ENCODE results near the gene NKTR. TPM values are rescaled to one million over a fixed set of nuclear protein-coding genes. Genes with fewer than 3 reads are reported as not detected.
A peak's percentile ranks its signal among the peaks of the same experiment; 100 is the strongest.

The NKTR gene
- total and polyA plus RNA-seq, 9 of the 15 experiments (the other 6 are each of a cell fraction or from before 2014, with no cell fraction given), result 19.7 to 123 (median 92.6) TPM

GRCh38 chr3:42665050-42665878, 64.8 kb downstream of the NKTR start:
- CTCF ChIA-PET (ENCODE audit: low intra/inter-chr PET ratio), result no interaction called here
- H3K4me2 ChIP-seq (ENCODE audit: insufficient read depth, low read length), result no peak overlapping the region

More at GRCh38 chr3:42665050-42665878, 64.8 kb downstream of the NKTR start:
- in situ Hi-C loops (cut with MboI) (no loop called here), intact Hi-C loops (cut with micrococcal nuclease) (no loop called here)
- H3K9me3 ChIP-seq (replicated peaks; ENCODE audit: control insufficient read depth, insufficient read depth, low read depth, low read length), result no peaks in the 10 kb centered on the region
- no peak overlapping the region for H3K27ac ChIP-seq (ENCODE audit: extremely low read depth, low read depth, low read length)
- H3K27me3 ChIP-seq (ENCODE audit: control insufficient read depth in 2 of 2, insufficient read depth in 2 of 2, low read length in 2 of 2), result peaks cover 0 to 16% of the 10 kb centered on the region in 2 experiments; a peak in 2 of 5 replicates
- FAIRE-seq (no peak), ATAC-seq (peak; percentile 5; the same call in 1 of the 3 replicates), DNase-seq (ENCODE audit: extremely low read depth in 1 of 4, low spot score in 3 of 4) (no peak)
- 21% methylated on average over 15 of the region's 15 CpGs for WGBS (ENCODE audit: insufficient coverage, low coverage, missing lambda C conversion rate)
- H4K20me1 ChIP-seq (replicated peaks; ENCODE audit: control insufficient read depth, insufficient read depth, low read length), result peaks cover 11% of the 10 kb centered on the region; the same call in 1 of the 2 replicates
- no peaks in the 10 kb centered on the region for H3K36me3 ChIP-seq (ENCODE audit: control insufficient read depth, insufficient read depth, low read length)
- H3K79me2 ChIP-seq (ENCODE audit: control insufficient read depth, insufficient read depth, low read length), result no peaks in the 10 kb centered on the region
- POLR2A ChIA-PET, result interaction anchor here (0.7 to 1.1 kb wide), 3 partner anchors 11 to 89 kb away, joined by 3 to 5 read pairs (median 3); no protein-coding TSS in a partner anchor
- peak overlapping the region in 1 of 2 experiments; percentile 36; a peak in 1 of 4 replicates for H3K9ac ChIP-seq (ENCODE audit: insufficient read depth in 1 of 2, low read depth in 2 of 2, low read length in 2 of 2)
- H3K4me1 ChIP-seq (replicated peaks in 1 of 2; ENCODE audit: control insufficient read depth in 2 of 2, insufficient read depth in 2 of 2, low read length in 2 of 2), result peaks cover 4 to 10% of the 10 kb centered on the region in 2 experiments; a peak in 4 of 5 replicates
- H2AFZ ChIP-seq (ENCODE audit: low read depth, low read length), result no peak overlapping the region
- no peak overlapping the region for H3K4me3 ChIP-seq
- no peaks in the 10 kb centered on the region for H3K9me1 ChIP-seq (ENCODE audit: control insufficient read depth, insufficient read depth, low read length)
- no TSS peak for BruUV-seq (replicated peaks)
- TF ChIP-seq ZNF143 (CRISPR knock-in tag; IDR thresholded peaks at IDR 0.05) (no peak), ZNF511 (CRISPR knock-in tag; IDR thresholded peaks at IDR 0.05) (no peak), EHMT2 (IDR thresholded peaks at IDR 0.05) (no peak), ZSCAN32 (CRISPR knock-in tag; IDR thresholded peaks at IDR 0.05) (no peak), PTRF (tag; IDR thresholded peaks at IDR 0.05) (no peak), SMAD4 (CRISPR knock-in tag; conservative IDR thresholded peaks at IDR 0.05) (no peak), HNRNPL (IDR thresholded peaks at IDR 0.05; ENCODE audit: low read depth, low read length) (no peak), UBTF (IDR thresholded peaks at IDR 0.05; ENCODE audit: borderline replicate concordance in 1 of 2, low read depth in 2 of 2, low read length in 2 of 2) (no peak), ETV5 (CRISPR knock-in tag; IDR thresholded peaks at IDR 0.05; ENCODE audit: low read depth) (no peak), YY1 (IDR thresholded peaks at IDR 0.05; ENCODE audit: borderline replicate concordance in 1 of 3, control insufficient read depth in 1 of 3, extremely low read depth in 1 of 3, insufficient read depth in 3 of 3, insufficient read length in 1 of 3, insufficient replicate concordance in 2 of 3, low read depth in 1 of 3, low read length in 2 of 3) (no peak), NFYB (IDR thresholded peaks at IDR 0.05; ENCODE audit: extremely low read depth, insufficient read length) (no peak)

Measured in K562 (cell line).